Hepatocyte (in vitro differentiated cells): ENCODE data around the gene ETV5.

Source experiments
- CTCF ChIP-seq: fragments of 200-600 bp; sonication (generic); IDR thresholded peaks from 2 replicates; pipeline ENCODE4 v1.5.1; 2016; ENCODE audit warnings: antibody characterized with exemption, mild to moderate bottlenecking; ENCODE audit not compliant: poor library complexity
- EZH2 ChIP-seq: fragments of 200-600 bp; sonication (generic); IDR thresholded peaks from 2 replicates; pipeline ENCODE4 v1.6.1; 2016; ENCODE audit warnings: antibody characterized with exemption, mild to moderate bottlenecking, borderline replicate concordance
- EZH2phosphoT487 ChIP-seq: fragments of 200-600 bp; sonication (generic); IDR thresholded peaks from one replicate; pipeline ENCODE4 v1.6.1; 2018; ENCODE audit warnings: antibody characterized with exemption, mild to moderate bottlenecking, low read depth, moderate library complexity; ENCODE audit not compliant: unreplicated experiment, severe bottlenecking

- TF ChIP-seq CTCF (no peak), EZH2 (no peak), EZH2phosphoT487 (no peak)
Measured at GRCh38 chr3:186129206-186129605, 20.3 kb upstream of the ETV5 start.
